HL-60 (cell line): Measurements from ENCODE around the gene SIMC1.
"Not testable (repeated sequence)": the region's sequence is repeated elsewhere in the genome, so short reads cannot be mapped to it uniquely, and the experiment has no call there.

ENCODE experiments used
- DNase-seq, 2 experiments: peaks; one replicate each; pipeline ENCODE4 v3.0.0-alpha.2; 2010 to 2020; ENCODE audit warnings: low read depth in 1 of 2, low spot score in 1 of 2
- H3K27ac ChIP-seq: fragments of 250-450 bp; sonication (Bioruptor Pico); replicated peaks from 2 replicates; pipeline ENCODE4 v1.5.1; 2020; ENCODE audit warnings: mild to moderate bottlenecking, moderate library complexity
- H3K27me3 ChIP-seq: fragments of 250-450 bp; sonication (Bioruptor Pico); 2 replicates; pipeline ENCODE4 v1.5.1; 2021; ENCODE audit warnings: mild to moderate bottlenecking, moderate library complexity; ENCODE audit not compliant: insufficient read depth, poor library complexity, severe bottlenecking
- H3K4me3 ChIP-seq: replicated peaks from 2 replicates; pipeline ENCODE4 v1.5.1; 2011; ENCODE audit warnings: mild to moderate bottlenecking, control low read depth, low read length; ENCODE audit not compliant: insufficient read depth
- GABPA ChIP-seq: IDR thresholded peaks from 2 replicates; pipeline ENCODE4 v1.6.1; 2012; ENCODE audit warnings: low read depth
- POLR2AphosphoS5 ChIP-seq: IDR thresholded peaks from 2 replicates; pipeline ENCODE4 v1.6.1; 2012; ENCODE audit warnings: low read depth
- SPI1 ChIP-seq: IDR thresholded peaks from 2 replicates; pipeline ENCODE4 v1.6.1; 2012; ENCODE audit warnings: low read depth, mild to moderate bottlenecking, borderline replicate concordance
- TF ChIP-seq, protein P1 (sequence below): IDR thresholded peaks from one replicate; pipeline ENCODE4 v1.5.1; 2011; ENCODE audit warnings: low read length, control low read depth, inconsistent platforms; ENCODE audit not compliant: insufficient read depth
- TF ChIP-seq, protein P2 (sequence below): IDR thresholded peaks from 2 replicates; pipeline ENCODE4 v1.6.1; 2012; ENCODE audit warnings: low read depth; ENCODE audit not compliant: insufficient replicate concordance

SIMC1 gene

DNA sequence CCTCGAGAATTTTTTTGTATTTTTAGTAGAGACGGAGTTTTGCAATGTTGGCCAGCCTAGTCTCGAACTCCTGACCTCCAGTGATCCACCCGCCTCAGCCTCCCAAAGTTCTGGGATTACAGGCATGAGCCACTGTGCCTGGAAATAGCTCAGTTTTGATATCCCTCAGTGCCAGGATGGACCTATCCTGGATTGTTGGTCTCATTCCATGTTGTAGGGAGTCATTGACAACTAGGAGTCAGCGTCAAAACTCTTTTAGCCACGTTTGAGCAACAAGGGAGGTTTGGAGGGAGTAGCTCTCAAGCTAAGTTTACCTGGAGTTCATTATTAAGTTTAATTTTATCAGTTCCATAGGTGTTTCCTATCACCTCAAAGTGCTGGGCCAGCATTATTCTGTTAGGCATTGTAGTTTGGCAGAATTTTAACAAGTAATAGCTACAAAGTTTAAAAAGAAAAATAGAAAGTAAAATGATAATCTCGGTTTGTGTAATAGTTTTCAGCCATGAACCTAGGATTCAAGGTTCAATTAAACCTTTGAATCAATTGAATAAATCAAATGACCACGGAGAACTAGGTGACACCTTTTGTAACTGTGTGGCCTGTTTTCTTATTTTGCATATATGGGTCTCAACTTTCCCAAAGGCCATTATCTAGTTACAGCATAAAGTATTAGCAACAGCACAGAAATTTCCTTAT lies 15.3 kb downstream of the SIMC1 start:
- not testable (repeated sequence) for H3K27ac ChIP-seq, H3K4me3 ChIP-seq, H3K27me3 ChIP-seq, DNase-seq

DNA sequence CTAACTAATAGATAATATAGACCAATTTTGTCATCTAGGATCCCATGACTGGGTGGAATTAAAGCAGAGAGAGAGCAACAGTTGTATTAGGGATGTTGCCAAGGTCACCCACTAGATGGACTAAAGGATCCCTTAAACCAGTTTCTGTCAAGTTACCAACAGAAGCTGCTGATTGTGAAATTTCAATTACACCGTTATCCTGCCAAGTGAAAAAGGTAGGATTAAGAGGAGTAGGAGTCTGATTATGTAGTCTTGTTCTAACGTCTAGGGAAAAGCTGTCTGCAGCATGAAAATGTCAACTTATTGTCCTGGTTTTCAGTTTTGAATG lies 15.8 kb downstream of the SIMC1 start:
- H3K27me3 ChIP-seq, H3K4me3 ChIP-seq, DNase-seq, H3K27ac ChIP-seq: not testable (repeated sequence)

DNA sequence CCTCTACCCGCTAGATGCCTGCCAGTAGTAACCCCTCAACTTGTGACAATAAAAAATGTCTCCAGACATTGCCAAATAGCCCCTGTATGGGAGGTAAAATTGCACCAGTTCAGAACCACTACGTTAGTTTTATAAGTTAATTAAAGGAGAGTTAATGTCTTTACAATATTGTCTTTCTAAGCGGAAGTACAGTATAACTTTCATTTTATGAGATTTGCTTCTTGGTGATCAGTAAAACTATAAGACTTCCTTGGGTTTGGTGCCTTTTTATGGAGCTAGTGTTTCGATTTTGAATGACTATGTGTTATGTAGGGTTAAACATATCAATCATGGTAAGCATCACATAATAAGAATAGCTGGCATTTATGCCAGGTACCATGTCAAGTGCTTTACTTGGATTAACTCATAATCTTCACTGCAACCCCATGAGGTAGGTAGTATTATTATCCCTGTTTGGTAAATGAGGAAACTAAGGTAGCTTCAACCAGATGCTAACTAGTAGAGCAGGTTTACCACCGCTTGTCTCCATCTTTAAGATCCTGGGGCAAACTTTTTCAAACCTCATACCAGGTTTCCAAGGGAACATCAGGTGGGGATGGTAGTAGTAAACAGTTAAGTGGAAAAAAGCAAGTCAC lies 19.8 kb downstream of the SIMC1 start:
- H3K4me3 ChIP-seq, DNase-seq, H3K27ac ChIP-seq, H3K27me3 ChIP-seq: not testable (repeated sequence)

DNA sequence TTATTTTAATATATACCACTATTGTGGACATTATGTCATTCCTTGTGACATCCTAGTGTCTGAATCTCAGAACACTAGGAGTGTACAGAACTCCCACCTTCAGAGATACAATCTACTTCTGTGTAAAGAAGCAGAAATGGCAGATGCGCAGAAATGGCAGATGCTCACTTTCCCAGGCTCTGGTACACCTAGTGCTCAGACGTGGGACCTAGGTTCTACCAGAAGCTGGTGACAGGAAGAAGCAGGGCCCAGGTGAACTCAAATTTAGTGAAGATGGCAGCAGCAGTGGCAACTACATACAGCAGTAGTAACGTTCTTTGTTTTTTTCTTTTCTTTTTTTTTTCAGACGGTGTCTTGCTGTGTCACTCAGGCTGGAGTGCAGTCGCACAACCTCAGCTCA lies 22.5 kb downstream of the SIMC1 start:
- H3K4me3 ChIP-seq, DNase-seq, H3K27me3 ChIP-seq, H3K27ac ChIP-seq: not testable (repeated sequence)

DNA sequence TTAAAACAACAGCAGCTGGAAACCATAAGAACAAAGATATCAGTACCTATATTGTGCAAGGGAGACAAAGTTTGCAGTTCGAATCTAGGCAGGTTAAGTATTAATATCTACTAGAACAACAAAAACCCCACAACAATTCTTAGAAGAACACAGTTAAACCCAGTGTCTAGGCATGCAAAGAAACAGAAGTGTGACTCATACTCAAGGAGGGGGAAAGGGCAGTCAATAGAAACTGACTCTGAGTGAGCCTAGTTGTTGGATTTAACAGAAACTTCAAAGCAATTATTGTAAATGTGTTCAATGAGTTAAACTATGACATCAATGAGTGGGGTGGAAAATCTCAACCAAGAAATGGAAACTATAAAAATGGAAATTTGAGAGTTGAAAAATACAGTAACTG lies 28.2 kb downstream of the SIMC1 start:
- not testable (repeated sequence) for H3K4me3 ChIP-seq, DNase-seq, H3K27ac ChIP-seq, H3K27me3 ChIP-seq

DNA sequence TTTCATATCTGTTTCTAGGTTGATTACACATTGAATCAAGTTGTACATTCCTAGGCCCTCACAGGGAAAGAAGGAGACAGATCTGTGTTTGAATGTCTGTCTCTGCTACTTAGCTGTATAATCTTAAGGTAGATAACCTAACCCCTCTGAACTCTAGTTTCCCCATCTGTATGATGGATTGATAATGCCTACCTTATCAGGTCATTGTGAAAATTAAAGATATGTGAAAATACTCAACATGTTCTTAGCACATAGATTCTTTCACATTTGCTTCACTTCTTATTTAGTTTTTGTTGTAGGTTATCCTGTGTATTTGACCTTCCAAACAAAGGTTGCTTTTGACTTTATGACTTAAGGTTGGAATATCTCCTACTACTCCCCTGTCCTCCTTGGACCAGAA lies 50.8 kb downstream of the SIMC1 start:
- H3K27me3 ChIP-seq, DNase-seq, H3K27ac ChIP-seq, H3K4me3 ChIP-seq: not testable (repeated sequence)

DNA sequence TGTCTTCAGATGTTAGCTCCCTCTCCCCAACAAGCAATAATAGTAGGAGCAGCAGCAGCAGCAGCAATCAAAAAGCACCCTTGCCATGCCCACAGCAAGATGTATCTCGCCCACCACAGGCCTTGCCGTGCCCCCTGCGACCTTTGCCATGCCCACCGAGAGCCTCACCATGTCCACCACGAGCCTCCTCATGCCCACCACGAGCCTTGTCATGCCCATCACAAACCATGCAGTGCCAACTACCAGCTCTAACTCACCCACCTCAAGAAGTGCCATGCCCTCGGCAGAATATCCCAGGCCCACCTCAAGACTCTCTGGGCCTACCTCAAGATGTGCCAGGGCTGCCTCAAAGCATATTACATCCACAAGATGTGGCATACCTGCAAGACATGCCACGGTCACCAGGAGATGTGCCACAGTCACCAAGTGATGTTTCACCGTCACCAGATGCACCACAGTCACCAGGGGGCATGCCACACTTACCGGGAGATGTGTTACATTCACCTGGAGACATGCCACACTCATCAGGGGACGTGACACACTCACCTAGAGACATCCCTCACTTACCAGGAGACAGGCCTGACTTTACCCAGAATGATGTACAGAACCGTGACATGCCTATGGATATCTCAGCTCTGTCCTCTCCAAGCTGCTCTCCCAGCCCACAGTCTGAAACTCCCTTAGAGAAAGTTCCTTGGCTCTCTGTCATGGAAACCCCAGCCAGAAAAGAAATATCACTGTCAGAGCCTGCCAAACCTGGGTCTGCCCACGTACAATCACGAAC lies 52.0 kb downstream of the SIMC1 start:
- H3K4me3 ChIP-seq, H3K27me3 ChIP-seq, DNase-seq, H3K27ac ChIP-seq: not testable (repeated sequence)

DNA sequence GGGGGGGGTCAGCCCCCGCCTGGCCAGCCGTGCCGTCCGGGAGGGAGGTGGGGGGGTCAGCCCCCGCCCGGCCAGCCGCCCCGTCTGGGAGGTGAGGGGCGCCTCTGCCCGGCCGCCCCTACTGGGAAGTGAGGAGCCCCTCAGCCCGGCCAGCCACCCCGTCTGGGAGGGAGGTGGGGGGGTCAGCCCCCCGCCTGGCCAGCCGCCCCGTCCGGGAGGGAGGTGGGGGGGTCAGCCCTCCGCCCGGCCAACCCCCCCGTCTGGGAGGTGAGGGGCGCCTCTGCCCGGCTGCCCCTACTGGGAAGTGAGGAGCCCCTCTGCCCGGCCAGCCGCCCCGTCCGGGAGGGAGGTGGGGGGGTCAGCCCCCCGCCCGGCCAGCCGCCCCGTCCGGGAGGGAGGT lies 67.1 kb downstream of the SIMC1 start:
- H3K4me3 ChIP-seq, H3K27ac ChIP-seq, DNase-seq, H3K27me3 ChIP-seq: not testable (repeated sequence)

DNA sequence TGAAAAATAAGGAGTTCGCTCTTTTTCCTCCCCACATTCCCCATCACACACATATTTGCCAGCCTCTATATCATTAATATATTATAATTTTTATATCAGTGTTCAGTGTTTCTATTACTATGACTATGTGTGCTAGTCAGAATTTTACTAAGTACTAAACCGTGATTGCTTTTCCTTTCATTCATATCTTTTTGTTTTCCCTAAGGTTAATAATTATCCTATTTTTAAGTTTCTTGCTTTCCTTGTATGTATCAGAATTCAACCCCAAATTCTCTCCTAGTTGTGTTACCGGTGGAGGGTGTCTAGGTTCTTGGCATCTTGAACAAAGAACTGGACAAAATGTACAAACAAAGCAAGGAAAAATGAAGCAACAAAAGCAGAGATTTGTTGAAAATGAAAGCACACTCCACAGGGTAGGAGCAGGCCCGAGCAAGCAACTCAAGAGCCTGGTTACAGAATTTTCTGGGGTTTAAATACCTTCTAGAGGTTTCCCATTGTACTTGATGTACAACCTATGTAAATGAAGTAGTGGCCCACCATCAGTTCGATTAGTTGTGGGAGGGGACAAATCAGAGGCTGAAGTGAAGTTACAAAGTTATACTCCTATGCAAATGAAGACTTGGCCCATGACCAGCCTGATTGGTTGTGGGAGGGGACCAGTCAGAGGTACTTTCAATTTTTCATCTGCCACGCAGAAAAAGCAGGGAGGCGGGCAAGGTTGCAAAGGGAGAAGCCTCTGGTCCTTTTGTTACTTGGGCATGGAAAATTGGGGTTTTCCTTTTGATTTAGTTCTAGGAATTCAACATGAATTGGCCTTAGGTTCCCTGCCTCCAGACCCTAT lies 79.5 kb downstream of the SIMC1 start:
- H3K27ac ChIP-seq = no peak overlapping the region
- H3K27me3 ChIP-seq = no peaks in the 10 kb centered on the region
- H3K4me3 ChIP-seq = no peak overlapping the region
- DNase-seq = no peak
- TF ChIP-seq, protein P1, sequence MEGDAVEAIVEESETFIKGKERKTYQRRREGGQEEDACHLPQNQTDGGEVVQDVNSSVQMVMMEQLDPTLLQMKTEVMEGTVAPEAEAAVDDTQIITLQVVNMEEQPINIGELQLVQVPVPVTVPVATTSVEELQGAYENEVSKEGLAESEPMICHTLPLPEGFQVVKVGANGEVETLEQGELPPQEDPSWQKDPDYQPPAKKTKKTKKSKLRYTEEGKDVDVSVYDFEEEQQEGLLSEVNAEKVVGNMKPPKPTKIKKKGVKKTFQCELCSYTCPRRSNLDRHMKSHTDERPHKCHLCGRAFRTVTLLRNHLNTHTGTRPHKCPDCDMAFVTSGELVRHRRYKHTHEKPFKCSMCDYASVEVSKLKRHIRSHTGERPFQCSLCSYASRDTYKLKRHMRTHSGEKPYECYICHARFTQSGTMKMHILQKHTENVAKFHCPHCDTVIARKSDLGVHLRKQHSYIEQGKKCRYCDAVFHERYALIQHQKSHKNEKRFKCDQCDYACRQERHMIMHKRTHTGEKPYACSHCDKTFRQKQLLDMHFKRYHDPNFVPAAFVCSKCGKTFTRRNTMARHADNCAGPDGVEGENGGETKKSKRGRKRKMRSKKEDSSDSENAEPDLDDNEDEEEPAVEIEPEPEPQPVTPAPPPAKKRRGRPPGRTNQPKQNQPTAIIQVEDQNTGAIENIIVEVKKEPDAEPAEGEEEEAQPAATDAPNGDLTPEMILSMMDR = no peak
- TF ChIP-seq SPI1 (no peak), GABPA (no peak), POLR2AphosphoS5 (no peak)
- TF ChIP-seq, protein P2, sequence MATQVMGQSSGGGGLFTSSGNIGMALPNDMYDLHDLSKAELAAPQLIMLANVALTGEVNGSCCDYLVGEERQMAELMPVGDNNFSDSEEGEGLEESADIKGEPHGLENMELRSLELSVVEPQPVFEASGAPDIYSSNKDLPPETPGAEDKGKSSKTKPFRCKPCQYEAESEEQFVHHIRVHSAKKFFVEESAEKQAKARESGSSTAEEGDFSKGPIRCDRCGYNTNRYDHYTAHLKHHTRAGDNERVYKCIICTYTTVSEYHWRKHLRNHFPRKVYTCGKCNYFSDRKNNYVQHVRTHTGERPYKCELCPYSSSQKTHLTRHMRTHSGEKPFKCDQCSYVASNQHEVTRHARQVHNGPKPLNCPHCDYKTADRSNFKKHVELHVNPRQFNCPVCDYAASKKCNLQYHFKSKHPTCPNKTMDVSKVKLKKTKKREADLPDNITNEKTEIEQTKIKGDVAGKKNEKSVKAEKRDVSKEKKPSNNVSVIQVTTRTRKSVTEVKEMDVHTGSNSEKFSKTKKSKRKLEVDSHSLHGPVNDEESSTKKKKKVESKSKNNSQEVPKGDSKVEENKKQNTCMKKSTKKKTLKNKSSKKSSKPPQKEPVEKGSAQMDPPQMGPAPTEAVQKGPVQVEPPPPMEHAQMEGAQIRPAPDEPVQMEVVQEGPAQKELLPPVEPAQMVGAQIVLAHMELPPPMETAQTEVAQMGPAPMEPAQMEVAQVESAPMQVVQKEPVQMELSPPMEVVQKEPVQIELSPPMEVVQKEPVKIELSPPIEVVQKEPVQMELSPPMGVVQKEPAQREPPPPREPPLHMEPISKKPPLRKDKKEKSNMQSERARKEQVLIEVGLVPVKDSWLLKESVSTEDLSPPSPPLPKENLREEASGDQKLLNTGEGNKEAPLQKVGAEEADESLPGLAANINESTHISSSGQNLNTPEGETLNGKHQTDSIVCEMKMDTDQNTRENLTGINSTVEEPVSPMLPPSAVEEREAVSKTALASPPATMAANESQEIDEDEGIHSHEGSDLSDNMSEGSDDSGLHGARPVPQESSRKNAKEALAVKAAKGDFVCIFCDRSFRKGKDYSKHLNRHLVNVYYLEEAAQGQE = no peak
